Stimulated activated CD4-positive, alpha-beta T cell treated with anti-CD3 and anti-CD28 coated beads, Interleukin-15, amount 100 ng/mL, for 24 hours (primary cell): Measurements from ENCODE around the gene GALNT13.

Source experiments
- DNase-seq: peaks from one replicate; pipeline ENCODE4 v3.0.0-alpha.2; 2020

Gene GALNT13

GRCh38 chr2:153946036-153946435 is 74.3 kb downstream of the GALNT13 start:
- DNase-seq = no peak

GRCh38 chr2:153953761-153954160 is 82.0 kb downstream of the GALNT13 start:
- no peak for DNase-seq

GRCh38 chr2:153963256-153963655 is 91.5 kb downstream of the GALNT13 start:
- no peak for DNase-seq

- no peak for DNase-seq
These were observed 95.7 kb downstream of the GALNT13 start for GRCh38 chr2:153967248-153967973.

- DNase-seq = no peak
These were observed 99.5 kb downstream of the GALNT13 start for GRCh38 chr2:153971250-153971649.

DNA sequence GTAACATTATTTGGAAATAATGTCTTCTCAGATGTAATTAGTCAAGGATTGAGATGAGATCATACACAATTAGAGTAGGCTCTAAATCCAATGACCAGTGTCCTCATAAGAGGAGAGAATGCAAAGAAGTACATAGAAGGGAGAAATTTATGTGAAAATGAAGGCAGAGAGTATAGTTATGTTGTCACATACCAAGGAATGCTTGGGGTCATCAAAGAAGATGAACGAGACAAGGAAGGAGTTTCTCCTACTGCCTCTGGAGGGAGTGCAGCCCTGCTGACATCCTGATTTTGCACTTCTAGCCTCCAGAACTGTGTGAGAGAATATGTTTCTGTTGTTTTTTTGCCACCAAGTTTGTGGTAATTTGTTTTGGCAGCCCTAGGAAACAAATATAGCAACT is 100.1 kb downstream of the GALNT13 start:
- DNase-seq = no peak

DNA sequence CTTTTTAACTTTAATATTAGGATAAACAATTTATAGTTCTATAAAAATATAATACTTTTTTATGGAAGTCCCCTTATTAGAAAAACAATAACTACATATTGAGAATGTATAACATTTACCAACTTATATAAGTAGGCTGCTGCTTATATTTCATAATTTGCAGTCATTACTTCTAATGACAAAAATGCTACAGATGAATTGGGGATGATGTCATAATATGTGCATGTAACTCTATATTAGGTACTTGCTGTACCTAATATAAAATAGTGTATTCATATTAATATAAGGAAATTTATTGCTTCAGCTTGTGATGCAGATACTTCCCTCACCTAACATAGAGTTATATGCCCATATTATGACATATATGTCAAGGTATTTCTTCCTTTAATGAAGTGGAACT is 100.7 kb downstream of the GALNT13 start:
- no peak for DNase-seq

DNA sequence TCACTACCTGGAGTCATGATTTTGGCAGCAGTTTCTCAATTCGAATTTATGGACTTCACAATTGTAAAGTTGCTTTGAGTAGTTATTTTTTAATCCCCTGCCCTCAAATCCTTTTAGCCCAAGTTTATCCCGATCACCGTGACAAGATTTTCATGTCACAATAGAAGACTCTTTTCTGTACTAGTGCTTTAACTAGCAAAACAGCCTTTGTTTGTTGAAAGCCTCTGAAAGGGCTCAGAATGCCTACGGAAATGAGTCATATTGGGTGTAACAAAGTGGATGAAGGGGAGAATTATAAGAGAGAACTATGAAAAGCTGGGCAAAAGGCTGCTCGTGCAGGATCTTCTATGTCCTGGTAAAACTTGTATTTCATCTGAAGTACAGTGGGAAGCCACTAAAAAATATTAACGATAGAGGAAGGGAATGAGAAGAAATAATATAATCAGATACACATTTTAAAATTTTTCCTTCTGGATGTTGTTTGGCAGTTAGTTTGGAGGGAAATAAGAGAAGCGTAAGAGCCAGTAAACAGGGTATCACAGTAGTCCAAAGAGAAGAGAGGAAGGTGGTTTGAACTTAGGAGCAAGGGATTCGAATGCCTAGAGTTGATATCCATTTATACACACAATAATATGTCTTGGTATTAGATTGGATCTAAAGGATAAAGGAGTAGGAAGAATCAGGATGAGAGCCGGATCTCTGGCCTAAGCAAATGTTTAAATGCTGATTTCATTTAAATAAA is 114.9 kb downstream of the GALNT13 start:
- DNase-seq = no peak

DNA sequence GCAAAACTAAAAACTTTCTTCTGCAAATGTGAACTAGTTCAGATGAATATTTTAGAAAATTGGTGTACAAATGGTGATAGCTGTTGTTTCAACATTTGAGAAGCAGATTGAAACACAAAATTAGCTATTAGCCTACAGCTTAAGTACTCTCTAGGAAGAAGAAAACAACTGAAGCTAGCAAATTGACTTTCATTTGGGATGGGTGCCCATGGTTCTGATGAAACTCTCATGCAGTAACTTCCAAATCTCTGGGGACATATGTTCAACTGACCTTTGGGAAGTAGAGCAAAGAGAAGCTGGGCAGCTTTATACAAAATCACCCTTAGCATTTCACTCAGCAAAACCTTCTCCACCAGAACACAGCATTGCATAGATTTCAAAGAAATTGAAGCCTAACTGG is 119.0 kb downstream of the GALNT13 start:
- no peak for DNase-seq

DNA sequence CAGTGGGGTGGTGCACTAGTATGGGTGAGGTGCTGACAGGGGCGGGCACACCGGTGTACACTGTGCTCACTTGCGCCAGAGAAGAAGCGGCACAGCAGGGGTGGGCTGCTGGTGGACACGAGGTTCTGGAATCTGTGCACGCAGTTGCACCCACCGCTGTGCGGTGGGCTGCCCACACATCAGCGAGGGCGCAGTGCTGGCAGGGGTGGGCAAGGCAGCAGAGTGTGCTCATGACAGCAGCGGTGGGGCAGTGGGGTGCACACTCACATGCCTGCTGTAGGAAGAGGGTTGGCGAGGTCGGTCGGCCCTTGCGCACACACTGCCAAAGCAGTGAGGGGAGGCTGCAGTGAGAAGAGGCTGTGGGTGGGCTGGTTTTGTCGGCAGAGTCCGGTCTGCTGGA is 141.8 kb downstream of the GALNT13 start:
- DNase-seq = no peak

GRCh38 chr2:154015233-154015632 is 143.5 kb downstream of the GALNT13 start:
- DNase-seq = no peak

- no peak for DNase-seq
These were observed 157.8 kb downstream of the GALNT13 start for GRCh38 chr2:154029504-154029903.

GRCh38 chr2:154032220-154032619 is 160.5 kb downstream of the GALNT13 start:
- DNase-seq = no peak

DNA sequence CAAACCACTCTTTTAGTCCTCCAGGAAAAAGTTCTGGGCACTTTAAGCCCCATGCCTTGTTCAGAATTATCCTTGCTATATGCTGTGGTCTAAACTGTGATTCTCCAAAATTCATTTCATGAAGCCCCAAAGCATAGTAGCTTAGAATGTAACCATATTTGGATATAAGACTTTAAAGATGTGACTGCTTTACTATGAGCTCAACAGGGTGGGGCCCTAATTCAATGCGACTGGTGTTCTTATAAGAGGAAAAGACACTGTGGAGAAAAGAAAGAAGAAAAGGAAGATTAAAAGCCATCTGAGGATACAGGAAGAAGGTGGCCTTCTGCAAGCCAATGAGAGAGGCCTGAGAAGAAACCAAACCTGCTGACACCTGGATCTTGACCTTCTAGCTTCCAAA is 174.8 kb downstream of the GALNT13 start:
- no peak for DNase-seq

DNA sequence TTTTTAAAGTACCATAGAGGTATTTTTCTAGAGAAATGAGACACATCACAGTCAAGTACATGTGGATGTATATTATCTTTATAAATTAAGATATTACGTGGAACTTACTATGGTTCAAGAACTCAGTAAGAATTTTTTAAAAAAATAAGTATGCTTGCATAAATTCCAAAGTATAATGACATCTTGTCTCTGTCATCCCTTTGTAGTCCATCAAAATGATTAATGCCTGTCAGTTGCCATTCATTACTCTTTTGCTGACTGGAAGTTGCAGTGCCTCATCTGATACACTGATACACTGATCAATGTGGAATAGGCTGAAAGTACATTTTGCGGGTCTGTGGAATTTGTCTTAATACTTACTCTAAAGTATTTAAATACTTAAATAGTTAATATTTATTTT is 177.2 kb downstream of the GALNT13 start:
- DNase-seq = no peak

- DNase-seq = no peak
These were observed 177.8 kb downstream of the GALNT13 start for GRCh38 chr2:154049561-154049960.

DNA sequence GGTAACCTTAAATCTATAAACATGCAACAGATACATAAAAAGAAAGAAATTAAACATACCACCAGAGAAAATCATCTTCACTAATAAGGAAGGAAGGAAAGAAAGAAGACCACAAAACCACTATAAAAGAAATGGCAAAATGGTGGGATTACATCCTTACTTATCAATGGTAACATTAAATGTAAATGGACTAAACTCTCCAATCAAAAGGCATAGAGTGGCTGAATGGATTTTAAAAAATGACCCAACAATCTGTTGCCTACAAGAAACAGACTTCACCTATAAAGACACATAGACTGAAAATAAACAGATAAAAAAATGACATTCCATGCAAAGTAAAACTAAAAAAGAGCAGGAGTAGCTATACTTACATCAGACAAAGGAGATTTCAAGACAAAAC is 195.4 kb downstream of the GALNT13 start:
- DNase-seq = no peak

DNA sequence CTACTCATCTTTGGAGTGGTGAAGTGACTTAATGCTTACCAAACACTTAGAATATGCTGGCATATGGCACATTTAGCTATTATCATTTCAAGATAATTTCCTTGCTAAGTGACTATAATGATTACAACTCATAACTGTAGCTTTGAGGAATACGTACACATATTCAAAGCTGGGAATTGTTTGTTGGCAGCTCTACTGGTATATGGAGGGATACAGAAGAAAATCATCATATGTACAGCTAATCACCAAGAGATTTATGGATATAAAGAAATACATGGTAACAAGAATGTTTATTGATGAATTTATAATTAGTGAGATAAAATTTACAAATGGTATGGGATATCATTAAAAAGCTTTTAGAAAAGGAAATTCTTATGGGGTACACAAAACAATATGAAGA is 207.2 kb downstream of the GALNT13 start:
- DNase-seq = no peak

- DNase-seq = no peak
These were observed 220.8 kb downstream of the GALNT13 start for GRCh38 chr2:154092571-154092970.

DNA sequence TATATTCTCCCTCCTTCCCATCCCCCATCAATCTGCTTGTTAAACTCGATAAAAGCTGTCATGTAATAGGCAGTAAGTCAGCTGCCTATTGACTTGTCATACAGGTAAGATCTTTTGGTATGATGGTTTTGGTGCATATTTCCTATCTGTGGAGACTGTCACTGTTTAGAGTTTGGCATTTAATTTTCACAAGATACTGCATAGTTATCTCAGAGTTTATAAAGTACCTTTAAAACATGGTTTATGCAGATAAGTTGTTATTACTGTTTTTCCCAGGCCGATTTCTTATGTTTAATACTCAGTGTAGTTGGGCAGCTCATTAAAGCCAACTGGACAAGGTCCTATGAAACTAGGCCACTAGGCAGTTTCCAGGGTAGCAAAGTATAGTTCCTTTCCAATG is 222.1 kb downstream of the GALNT13 start:
- DNase-seq = no peak

DNA sequence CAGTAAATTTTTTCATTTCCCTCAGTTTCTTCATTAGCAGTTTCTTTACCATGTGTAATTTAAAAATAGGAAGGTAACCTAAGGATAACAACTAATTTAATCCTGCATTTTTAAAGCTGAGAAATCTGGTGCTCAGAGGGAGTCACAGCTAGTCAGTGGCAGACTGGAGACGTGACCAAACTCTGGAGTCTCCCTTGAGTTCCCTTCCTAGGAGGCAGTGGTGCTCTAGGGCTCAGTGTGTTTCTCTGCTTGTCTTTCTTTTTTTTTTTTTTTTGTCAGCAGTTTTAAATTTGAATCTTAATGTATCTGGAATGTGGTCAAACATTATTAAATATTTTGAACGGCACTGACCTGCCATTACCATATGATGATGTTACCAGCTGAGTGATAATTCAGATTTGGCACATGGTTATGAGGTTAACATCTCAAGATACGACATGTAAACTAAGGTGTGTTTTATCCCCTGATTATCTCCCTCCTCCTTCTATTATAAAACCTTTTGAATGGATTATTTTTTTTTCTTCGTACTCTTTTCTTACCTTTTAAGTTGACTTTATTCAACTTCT is 226.2 kb downstream of the GALNT13 start:
- DNase-seq = no peak

DNA sequence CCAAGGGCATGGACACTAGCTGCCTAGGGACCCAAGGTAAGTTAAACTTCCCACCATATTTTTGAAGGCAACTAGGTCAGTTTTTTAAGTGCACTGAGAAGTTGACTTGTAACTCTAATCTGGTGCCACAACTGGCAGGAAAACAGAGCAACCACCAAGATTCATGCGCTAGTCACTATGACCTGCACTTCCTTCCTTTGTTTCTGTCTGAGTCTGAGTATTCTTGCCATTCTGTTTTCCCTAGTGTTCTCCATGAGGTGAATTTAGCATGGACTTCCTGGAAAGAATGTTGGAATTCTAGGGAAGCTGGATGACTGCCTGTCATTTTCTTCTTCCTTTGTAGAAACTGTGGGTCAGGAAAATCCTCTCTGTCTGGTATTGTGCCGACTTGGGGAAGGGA is 249.0 kb downstream of the GALNT13 start:
- DNase-seq = no peak

DNA sequence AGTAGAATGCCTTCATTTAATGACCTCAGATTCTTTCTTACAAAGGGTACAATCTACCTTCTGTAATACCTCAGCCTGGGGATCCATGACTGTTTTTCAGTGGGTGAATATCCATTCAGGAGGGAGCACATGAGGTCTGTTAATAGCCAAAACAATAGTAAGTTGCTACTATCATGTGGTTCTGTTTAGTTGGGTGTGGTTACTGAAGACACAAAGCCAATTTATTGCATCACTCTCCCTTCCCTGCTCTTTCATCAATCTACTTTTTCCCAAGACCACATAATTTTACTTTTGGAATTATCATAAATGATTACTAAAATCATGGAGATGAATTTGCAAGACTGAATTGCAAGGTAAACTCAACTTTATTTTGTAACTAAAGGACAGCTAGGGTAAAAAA is 254.2 kb downstream of the GALNT13 start:
- no peak for DNase-seq

GRCh38 chr2:154130821-154131220 is 259.1 kb downstream of the GALNT13 start:
- DNase-seq = no peak
